Measurements from ENCODE around the gene NPW.

The NPW gene

GRCh38 chr16:2001456-2002355 lies 17.9 kb upstream of the NPW start:
- H3K4me3 ChIP-seq (ENCODE audit: low read depth, low read length), result no peak overlapping the region
- in situ Hi-C loops (cut with HindIII; ENCODE audit: low sequenced_read_pairs), result no loop called here
- DNase-seq (ENCODE audit: low read depth, low spot score), result no peak
- no peak for TF ChIP-seq CTCF (IDR thresholded peaks at IDR 0.05; ENCODE audit: low read depth, low read length)

- in situ Hi-C loops (cut with HindIII; ENCODE audit: low sequenced_read_pairs), result no loop called here
- no peak for TF ChIP-seq CTCF (IDR thresholded peaks at IDR 0.05; ENCODE audit: low read depth, low read length)
- H3K4me3 ChIP-seq (ENCODE audit: low read depth, low read length), result no peak overlapping the region
- no peak for DNase-seq (ENCODE audit: low read depth, low spot score)
These were observed 17.0 kb upstream of the NPW start for GRCh38 chr16:2002406-2003230.

DNA sequence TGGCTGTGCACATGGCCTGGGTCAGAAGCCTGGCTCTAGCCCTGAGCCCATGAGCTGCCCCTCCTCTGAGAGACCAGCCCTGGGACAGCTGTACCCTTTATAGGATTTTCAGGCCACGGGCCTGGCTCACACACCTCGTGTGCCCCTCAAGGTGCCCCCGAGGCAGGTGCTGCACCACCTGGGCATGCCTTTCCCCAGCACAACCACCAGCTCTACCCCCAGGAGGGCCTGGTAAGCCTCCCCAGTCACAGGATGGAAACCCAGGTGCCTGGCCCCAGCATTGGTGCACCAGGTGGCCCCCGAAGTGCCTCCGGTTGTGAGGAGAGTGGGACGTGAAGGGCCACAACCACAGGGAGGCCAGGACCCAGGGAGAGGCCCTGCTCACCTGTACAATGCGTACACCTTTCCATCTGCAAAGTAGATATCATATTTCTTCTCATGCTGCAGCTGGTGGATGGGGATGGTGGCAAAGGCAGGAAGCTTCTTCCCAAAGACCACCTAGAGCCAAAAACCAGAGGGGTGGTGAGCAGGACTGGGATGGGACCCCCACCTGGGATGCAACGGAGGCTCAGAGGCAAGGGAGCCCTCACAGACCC lies 16.3 kb upstream of the NPW start:
- no peak for DNase-seq (ENCODE audit: low read depth, low spot score)
- no peak for TF ChIP-seq CTCF (IDR thresholded peaks at IDR 0.05; ENCODE audit: low read depth, low read length)
- in situ Hi-C loops (cut with HindIII; ENCODE audit: low sequenced_read_pairs), result no loop called here
- H3K4me3 ChIP-seq (ENCODE audit: low read depth, low read length), result no peak overlapping the region

DNA sequence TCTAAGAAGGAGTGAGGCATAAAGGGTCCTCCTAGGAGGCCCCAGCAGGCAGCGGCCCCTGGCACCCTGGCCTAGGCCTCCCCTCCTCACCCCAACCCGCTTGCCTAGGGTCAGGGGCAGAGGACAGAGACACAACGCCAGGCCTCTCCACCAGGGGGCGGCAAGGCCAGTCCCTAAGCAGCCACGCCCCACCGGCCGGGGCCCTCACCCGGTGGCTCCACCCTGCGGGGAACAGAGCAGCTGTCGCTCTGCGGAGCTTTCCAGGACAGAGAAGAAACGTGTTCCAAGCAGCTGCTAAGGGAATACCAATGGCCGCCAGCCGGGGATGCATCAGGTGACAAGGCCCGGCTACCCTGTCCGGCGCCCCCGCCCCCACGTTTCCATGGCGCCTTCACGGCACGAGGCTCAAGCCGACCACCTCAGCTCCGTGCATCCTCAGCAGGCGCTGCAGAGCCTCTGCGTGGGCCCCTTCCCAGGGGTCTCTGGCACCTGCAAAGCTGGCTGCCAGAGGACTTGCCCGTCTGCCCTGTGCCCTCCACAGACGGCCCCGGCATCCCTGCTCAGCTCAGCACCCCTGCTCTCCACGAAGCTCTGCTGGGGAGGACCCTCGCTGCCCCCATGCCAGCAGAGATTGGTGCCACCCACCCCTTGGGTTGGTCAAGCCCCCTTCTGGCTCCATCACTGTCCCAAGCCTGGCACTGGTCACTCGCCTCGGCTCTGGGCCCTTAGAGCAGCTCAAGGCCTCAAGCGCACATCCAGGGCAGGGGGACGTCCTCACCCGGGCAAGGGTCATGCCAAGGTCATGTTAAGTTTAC lies 15.6 kb upstream of the NPW start:
- no peak overlapping the region for H3K4me3 ChIP-seq (ENCODE audit: low read depth, low read length)
- peak; percentile 81 for DNase-seq (ENCODE audit: low read depth, low spot score)
- TF ChIP-seq CTCF (IDR thresholded peaks at IDR 0.05; ENCODE audit: low read depth, low read length), result peak; percentile 99
- in situ Hi-C loops (cut with HindIII; ENCODE audit: low sequenced_read_pairs), result no loop called here

DNA sequence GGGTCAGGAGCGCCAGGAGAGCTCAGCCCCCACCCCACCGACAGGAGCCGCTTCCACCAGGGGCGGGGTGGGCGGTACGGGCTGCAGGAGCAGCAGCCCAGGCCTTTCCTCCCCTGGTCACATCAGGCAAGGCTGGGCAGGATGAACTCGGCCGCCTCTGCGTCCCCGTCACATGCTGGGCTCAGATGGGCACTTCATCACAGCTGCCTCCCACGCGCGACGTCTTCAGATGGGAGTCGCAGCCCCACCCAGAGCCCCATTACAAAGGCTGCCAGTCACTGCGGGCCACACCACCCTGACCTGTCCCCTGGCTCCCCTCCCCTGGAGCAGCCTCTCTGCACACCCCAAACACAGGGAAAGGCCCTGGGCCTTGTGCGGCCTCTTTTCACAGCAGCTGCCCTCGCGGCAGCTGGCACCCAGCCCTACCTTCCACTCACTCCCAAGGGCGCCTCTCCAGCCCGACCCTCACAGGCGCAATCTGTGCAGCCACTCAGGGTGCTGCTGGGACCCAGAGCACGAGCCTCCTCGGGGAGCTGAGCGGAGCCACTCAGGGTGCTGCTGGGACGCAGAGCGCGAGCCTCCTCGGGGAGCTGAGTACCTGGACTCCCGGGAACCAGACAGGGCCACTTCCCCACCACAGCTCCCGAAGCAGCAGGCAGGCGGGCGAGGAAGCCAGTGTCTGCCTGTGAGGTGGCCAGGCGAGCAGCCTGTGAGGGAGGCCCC lies 14.6 kb upstream of the NPW start:
- no peak for TF ChIP-seq CTCF (IDR thresholded peaks at IDR 0.05; ENCODE audit: low read depth, low read length)
- in situ Hi-C loops (cut with HindIII; ENCODE audit: low sequenced_read_pairs), result no loop called here
- no peak for DNase-seq (ENCODE audit: low read depth, low spot score)
- no peak overlapping the region for H3K4me3 ChIP-seq (ENCODE audit: low read depth, low read length)
